Measurements from ENCODE around the gene PCSK6.

The PCSK6 gene

DNA sequence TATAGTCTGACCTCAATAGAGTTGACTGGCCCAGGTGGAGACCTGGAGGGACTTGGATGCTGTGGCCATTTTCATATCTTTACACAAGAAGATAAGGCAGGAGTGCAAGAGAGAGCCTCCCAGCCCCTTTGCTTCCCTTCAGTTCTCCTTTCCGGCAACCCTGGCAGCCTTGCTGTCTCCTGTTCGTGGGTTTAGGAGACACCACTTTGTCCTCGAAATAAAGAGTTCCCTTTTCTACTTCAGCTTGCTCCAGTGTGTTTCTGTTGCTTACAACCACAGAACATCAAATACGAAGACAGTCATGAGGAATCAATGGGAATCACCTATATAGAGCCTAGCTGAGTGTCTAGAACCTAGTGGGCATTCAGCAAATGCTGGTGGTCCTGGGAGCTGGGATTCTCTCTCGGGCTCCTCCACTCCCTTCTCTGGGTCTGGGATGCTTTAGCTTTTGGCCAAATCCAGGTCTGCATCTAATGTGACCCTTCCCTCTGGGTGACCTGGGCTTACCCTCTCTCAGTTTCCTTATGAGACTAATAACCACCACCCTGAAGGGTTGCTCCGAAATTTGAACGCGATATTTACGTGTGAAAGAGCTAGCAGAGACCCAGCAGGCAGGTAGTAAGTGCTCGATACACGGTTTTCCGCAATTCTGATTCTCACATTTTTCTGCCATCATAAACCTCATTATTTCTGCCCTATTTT is 44.5 kb downstream of the PCSK6 start:
- no peak for DNase-seq

DNA sequence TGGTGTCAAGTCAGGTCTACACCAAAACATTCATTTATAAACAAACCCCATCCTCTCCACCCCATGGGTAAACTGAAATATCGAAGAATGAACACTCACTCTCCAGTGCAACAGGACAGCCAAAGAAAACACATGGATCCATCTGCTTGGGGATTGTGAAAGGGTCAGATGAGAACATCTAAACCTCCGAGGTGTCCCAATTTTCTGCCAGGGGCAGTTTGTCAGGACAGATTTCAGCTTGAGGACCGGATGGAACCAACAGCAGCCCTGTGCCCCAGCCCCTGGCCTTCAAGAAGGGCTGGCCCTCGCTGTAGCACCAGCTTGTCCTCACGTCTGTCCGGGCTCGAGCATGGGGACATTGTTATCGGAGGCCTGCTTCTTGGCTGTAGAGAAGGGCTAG is 45.5 kb downstream of the PCSK6 start:
- DNase-seq = no peak

DNA sequence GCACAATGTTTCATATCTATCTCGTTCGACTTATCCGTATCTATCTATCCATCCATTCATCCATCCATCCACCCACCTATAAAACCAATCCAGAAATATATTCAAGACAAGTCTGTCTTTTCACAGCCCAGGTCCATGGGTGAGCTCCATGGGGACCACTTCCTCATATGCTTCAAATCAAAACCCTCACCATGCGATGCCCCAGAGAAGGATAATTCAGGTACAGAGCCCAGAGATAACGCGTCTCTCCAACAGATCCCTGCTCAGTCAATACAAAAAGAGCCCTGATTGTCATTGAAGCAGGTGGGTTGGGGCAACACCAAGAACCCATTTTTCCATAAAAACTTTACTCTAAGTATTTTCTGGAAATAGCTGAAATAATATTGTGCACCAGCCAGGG is 47.2 kb downstream of the PCSK6 start:
- no peak for DNase-seq

DNA sequence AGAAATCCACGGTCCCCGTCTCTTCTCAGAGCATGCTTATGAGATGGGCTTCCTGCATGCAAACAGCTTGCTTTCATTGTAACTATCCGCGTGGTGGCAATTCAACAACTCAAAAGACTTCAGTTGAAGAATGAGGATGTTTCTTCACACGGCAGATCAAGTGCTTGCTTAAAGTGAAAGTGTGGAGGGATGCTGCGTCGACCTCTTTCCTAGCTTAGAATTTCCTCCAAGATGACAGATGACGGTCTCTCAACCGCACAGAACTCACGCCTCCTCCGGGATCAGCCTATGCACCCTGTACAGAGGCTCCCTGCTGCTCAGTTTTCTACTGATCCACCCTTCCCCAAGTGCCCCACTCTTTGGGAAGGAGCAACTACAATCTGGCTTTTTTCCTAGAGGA is 47.8 kb downstream of the PCSK6 start:
- DNase-seq = no peak

DNA sequence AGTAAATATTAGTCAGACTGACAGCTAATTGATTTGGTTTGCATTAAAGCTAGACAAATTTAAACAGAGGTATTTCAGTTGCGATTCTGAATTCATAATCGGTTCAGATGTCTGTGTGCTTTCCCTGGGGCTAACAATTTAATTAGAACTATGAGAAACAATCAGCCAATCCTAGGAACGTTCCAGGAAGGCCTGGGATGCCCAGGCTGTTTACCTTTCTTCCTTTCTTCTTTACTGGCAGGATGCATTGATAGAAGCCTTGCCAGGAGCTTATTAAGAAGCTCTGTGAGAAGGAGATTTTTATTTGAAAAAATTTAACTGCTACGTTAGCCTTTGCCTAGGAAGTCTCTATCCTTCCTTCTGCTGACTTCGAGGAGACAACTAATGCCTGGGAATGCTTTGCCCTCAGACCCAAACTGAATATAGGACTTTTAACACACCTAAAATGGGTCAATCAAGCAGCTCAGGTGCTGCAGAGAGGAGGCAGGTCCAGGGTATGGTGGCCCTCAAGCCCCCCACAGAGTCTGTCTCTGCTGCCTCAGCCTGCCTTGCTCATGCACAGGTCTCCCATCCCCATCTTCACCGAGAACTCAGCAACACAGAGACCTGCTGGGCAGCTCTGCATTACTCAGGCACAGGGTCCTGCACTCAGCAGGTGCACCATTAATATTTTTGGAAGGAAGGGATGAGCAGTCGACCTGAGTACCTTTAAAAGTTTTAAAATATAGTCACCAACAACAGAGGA is 48.5 kb downstream of the PCSK6 start:
- no peak for DNase-seq

DNA sequence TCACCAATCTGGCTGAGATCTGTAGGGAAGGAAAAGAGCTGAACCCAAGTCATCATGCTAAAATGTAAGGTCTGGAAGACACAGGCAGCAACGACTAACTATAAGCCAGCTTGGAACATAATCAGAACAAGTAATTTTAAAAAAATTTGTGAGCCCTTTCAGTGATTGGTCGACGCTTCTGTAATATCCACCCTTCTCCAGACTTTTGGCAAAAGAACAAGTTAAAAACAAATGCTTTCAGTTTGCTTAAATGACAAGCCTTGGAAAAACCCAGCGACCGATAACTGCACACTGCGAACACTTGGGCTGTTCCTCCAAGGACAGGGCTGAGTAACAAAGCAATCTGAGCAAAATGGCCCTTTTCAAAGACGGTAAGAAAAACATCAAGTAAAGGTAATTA is 49.6 kb downstream of the PCSK6 start:
- no peak for DNase-seq

DNA sequence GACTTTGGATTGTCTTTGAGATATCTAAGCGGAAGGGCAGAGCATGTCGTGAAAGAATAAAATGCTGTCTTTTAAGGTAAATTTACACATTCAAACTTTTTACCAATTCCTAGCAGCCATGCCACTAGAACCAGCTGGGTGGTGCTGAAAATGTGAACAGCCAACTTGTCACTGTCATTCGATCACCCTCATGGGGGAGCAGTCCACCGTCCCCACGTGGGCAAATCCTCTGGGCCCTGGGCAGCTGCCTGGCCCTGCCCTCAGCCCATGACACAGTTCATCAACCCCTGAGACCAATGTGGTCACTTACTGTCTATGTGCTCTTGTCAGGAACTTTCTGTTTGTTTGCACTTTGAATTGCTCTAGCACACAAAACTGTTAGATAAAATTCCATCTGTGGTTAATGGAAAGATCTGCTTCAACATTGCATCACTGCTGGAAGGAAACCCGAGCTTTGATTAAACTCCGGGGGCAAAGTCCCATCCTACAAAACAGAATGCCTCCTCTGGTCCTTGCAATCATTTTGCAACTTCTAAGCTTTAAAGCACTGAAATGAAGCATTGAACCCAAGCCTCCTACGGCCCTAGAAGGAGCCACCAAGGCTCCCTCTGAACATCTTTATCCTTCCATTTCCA is 50.1 kb downstream of the PCSK6 start:
- DNase-seq = no peak

DNA sequence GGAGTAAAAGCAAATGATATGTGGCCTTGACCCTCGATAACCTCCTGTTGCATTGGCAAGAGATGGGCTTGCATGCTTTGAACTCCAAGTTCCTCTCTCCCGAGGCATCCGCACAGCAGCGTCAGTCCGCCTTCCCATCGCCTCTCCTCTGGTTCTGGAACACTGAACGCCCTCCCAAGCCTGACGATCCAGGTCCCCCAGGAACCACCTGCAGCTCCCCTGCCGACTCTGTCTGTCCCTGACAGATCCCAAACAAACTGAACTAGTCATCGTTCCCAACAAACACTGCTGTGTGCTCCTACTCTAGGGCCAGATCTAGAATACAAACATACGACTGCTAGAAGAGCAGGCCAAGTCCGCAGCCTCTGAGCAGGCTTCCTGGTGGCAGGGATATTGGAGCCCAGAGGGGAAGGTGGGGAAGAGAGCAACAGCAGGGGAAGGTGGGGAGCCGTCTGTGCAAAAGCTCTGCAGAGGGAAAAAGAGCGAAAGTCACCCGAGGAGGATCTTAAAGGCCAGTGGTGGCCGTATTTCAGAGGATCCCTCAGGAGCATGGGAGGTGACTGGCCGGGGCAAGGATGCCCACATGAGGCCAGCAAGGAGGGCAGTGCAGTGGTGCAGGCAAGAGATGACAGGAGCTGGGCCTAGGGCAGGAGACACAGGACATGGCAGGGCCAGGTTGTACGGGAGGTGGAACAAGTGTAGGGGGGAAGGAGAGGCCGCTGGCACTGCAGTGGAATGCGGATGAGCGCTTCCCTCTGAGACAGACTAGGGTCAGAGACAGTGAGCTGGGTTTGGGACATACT is 50.8 kb downstream of the PCSK6 start:
- DNase-seq = no peak

DNA sequence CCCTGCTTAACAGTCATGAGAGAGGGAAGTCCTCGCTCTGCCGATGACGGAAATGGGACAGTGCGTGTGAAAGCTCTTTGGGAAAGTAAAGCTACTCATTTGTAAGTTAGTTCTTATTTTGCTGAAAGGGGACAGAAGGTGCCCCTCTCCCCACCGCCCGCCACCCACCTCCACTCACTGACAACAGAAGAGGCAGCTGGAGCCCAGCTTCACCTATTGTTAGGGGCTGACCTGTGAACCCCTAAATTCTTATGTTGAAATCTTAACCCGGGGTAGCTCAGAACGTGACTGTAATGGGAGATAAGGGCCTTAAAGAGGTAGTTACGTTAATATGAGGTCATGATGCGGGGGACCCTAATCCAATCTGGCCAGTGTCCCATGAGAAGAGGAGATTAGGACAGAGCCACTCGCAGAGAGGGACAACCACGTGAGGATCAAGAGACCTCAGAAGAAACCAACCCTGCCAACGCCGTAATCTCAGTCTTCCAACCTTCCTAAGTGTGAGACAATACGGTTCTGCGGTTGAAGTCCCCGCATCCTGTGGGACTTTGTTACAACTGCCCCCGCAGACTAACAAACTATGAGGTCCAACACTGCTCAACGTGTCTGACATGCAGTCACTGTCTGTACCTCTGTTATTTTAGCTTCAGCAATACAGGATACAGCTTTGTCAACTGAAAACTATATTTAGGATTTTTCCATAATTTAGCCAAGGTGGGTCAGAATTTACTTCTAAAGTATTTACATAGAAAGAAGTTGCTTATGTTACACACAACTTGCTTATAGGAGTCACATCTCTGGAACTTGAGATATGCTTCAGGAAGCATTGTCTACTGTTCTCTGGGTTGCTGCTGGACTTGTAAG is 51.7 kb downstream of the PCSK6 start:
- no peak for DNase-seq

DNA sequence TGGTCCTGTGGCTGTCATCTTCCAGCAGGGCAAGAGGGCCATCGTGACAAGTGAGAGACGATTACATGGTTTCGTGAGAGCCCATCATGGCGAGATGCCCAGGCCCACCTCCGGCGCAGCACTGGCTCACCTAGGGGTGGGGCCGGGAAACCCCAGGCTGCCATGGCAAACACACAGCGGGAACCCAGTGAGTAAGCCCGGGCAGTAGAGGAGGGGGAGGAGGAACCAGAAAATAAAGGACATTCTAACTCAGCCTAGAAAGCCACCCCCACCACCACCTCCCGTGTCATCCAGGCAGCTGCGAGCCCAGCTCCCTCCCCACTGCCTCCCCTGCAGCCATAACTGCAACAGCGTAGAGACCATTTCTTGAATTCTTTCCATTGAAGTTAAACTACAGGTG is 52.3 kb downstream of the PCSK6 start:
- DNase-seq = no peak

DNA sequence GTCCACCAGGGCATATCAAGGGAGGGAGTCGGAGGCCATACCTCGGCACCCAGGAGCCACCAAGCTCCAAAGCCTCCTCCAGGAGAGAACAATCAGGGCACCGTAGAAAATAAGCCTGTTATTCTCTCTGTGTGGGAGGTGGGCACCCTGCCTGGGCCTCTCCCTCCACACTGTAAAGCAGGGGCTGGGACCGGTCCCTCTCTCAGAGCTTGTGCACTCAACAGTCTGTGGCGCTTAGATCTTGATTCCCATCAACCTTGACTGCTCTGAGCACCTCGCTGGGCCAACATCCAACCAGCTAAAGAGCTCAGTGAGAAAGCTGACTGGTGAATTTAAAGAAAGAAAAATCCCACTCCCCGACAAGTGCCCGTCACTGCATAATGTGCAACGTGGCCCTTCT is 53.0 kb downstream of the PCSK6 start:
- no peak for DNase-seq

DNA sequence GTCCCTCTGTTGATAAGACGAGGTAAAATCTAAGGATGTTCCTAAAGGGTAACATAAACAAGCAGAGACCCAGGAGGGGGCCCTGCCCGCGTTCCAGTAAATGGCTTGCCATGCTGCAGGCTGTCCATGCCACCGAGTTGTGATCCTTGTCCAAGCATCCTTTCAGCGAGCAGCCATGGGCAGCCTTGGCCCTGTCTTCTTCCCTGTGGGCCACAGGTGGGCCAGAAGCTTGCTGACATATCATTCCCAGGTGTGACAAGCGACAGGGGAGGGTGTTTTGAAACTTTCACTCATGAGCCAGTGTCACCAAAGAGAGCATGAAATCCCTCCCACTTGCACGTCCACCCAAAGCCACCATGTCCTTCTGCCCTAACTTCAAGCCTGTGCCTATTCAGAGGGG is 53.7 kb downstream of the PCSK6 start:
- no peak for DNase-seq

DNA sequence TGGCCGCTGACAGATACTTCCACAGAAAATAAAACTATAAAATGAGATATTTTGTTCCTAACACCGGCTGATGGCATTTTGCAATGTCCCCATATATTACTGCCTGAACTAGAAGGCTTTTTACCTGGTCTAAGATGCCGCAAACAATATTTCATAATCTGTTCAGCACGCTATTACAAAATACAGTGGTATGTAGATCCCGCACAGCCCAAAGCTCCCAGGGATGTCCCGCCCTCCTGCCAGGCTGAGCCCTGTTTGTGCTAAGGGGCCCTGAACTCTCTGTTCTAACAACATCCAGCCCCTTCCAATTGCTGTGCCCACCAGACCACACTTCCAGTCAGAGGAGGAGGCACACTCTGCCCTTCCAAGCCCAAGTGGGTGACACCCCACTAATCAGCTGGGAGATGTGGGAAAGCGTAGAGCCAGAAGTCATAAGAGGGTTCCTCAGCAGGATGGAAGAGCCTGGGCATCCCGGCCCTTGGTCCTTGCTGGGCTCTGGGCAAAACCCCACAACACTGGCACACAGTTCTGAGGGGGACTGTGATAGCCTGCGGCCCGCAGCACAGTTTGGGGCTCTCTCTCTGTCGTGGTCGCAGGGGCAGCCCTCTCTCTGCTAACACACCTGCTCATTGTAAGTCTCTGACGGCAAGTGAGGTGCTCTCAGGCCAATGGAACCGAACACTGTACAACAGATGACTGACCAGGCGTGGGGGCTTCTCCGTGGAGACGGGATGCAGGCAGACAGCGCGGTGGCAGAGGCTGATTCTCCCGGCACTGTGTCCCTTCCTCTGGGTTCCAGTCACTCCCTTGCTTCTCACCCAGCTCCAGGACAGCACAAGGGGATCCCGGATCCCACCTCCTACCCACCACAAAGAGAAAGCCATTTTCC is 55.2 kb downstream of the PCSK6 start:
- DNase-seq = no peak

DNA sequence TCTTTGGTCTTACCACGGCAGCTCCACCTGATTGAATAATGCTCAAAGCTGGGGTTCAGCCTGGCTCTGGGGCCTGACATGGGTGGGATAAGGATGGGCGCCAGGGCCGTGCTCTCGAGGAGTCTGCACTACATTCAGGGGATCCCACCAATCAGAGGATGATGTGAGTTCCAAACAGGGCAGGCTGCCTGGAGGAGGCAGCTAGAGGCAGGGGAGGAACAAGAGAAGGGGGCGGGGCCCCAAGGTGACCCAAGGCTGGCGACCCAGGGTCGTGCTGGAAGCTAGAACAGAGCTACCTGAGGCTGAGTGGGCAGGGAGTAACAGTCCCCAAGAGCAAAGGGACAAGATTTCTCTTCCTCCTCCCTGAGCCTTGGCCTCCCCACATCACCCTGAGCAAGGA is 56.1 kb downstream of the PCSK6 start:
- no peak for DNase-seq

DNA sequence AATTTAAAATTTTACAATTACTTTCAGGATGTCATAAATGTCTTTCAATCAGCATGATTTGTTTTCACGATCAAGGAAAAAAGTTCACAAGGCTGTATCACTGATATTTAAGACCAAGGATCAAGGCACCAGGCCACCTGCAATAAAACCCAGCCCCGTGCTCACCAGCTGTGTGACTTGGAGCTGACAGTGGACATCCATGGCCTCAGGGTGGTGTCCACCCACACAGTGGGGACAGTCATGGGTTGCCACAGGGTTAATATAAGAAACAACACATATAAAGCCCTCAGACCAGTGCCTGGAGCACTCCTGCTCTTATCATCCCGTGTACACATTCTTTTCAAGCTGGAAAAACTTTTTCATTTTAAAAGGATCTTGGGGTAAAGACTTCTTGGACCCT is 56.5 kb downstream of the PCSK6 start:
- DNase-seq = no peak

DNA sequence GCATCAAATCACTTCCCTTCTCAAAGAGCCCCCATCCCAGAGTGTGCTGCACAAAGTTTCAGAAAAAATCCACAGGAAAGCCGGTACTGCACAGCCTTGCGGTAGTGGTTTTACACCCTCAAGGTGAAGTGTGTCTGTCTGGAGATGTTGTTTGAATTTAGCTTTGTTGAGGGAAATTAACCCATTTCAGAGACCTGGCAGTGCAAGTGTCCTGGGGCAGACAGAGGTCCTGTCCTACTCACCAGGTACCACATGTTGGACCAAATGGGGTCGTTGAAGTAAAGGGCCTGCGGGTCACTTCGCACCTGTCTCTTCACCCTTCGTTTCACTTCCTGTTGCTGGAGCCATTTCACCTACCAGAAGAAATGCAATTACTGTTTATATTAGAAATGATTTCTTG is 57.8 kb downstream of the PCSK6 start:
- DNase-seq = no peak

DNA sequence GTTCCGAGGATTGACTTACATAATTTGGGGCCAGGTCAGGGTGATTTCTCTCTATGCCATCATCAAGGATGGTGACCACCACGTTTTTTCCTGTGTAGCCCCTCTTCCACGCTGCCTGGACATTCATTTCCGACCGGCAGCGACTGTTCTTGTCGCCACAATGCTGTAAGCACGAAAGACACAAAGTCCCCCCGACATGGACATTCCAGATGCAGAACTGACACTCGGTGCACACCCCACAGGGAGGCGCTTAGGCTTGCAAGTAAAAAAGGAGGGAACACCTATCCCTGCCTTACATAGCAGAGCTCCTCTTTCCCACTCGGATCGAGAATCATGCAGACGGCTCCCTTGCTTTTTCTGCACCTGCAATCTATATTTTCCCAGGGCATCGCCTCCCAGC is 58.2 kb downstream of the PCSK6 start:
- no peak for DNase-seq

DNA sequence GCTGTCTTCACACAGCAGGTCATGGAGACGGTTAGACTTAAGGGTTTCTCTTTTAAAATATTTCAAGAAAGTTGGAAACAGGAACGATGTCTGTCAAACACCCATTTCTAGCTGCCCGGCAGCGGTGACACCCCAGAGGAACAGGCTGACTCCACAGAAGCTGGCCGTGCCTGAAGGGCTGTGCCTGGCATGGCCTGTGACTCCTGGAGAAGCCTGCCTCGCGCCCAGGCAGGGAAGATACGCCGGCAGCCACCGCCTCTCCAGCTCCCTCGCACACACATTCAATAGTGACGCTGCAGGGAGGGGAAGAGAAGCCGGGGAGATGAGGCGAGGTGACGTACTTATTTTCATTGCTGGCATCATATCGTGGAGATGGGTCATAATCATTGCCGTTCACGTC is 59.9 kb downstream of the PCSK6 start:
- no peak for DNase-seq

DNA sequence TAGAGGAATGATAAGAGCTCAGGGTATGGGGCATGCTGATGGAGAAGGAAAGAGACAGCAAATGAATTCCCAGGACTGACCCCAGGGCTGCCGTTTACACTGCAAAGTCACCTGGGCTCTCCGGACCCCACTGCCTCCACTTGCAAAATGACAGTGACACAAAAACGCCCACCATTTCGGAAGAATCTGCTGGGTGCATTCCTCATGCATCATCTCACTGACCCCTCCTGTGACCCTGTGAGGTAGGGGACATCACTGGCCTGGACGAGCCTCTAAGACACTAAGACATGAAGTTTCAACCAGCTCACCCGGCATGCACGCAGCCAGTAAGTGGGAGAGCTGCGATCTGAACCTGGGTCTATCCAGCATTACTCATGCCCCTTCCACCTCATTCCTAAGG is 60.3 kb downstream of the PCSK6 start:
- DNase-seq = no peak

DNA sequence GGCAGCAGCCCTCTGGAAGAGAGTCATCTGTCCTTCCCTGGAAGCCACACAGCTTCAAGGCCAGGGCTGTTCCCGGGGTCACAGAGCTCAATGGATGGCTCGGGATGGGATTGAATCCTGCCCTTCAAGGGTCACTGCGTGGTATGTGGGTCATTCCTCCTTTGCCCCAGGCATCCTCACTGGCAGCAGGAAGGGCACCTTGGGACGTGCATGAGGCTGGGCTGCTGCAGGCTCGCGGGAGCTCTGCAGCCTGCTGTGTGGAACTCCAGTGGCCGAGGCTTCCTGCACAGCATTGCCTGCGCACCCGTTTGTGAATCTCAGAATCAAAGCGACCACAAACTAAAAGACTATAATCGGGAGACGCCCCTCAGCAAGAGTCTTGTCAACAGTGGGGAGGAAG is 60.7 kb downstream of the PCSK6 start:
- DNase-seq = no peak

Measured in stimulated activated CD4-positive, alpha-beta T cell treated with anti-CD3 and anti-CD28 coated beads, Interleukin-2, amount 100 ng/mL, for 48 hours (primary cell).